GM15510 (cell line): ENCODE measurements around the gene ABCG4.

ENCODE experiments used
- POLR2A ChIP-seq: IDR thresholded peaks from 3 replicates; pipeline ENCODE4 v1.6.1; 2011; ENCODE audit warnings: borderline replicate concordance; ENCODE audit not compliant: insufficient read length; ENCODE audit errors: extremely low read depth

The ABCG4 gene

DNA sequence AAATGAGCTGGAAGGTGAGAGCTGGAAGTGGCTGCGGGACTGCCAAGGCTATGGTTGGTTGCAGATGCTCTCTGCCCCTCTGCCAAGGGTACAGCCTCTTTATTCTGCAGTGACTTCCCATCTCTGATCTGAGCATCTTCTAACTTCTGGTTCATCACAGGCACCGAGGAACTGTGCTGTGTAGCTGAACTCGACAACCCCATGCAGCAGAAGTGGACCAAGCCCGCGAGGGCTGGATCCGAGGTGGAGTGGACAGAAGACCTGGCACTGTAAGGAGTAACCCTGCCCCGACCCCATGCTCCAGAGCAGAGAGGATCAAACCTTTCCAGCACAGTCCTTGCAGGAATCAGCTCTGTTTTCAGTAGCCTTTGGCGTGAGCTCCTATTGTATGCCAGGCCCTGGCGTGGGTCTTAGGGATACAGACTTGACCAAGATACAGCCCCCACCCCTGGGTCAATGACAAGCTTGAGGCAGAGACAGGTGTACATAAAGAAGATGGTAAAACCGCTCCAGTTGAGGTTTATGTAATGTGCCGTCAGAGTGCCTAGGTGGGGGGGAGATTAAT is 37.4 kb upstream of the ABCG4 start:
- TF ChIP-seq POLR2A = no peak

DNA sequence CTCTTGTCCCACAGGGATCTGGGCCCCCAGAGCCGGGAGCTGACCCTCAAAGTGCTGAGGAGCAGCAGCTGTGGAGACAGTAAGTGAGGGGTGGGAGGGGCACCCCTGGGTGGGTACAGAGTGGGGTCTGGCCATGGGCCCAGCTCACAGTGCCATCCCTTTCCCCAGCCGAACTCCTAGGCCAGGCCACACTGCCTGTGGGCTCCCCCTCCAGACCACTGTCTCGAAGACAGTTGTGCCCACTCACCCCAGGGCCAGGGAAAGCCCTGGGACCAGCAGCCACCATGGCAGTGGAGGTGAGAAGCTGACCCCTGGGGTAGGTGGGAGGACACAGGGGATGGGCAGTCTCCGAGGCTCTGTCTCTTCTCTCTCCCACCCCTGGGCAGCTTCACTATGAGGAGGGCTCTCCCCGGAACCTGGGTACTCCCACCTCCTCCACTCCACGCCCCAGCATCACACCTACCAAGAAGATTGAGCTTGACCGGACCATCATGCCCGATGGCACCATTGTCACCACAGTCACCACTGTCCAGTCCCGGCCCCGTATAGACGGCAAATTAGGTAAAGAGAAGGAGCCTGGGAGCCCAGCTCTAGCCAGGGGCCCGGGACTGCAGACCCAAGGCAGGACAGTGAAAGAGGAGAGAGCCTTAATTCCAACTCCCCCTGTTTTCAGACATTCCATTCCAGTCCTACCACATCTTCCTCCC is 36.4 kb upstream of the ABCG4 start:
- TF ChIP-seq POLR2A = no peak

DNA sequence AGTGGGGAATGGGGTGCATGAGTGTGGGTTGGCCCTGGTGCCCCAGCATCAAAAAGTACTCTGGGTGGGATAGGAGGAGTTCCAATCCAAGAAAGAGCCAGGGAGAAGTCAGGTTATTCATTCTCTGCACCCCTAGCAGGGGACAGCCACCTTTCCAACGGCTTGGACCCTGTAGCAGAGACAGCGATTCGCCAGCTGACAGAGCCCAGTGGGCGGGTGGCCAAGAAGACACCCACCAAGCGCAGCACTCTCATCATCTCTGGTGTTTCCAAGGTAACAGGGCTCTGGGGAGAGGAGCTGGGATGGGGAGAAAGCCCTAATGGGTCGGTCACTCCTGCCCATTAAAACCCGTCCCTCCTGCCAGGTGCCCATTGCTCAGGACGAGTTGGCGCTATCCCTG is 35.1 kb upstream of the ABCG4 start:
- TF ChIP-seq POLR2A = no peak

DNA sequence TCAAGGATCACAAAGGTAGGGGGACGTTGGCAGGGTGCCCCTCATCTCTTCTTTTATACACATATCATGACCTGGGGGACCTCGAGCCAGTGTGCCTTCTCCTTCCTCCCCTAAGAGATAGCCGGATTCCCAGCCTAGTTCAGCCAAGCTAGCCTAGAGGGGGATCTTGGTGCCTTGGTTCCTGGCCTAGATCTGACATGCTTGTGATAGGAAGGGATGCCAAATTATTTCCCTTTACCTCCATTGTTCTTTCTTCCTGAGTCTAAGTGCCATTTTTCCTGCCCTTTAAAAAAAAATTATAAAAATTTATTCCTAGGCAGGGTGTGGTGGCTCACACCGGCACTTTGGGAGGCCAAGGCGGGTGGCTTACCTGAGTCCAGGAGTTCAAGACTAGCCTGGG is 34.5 kb upstream of the ABCG4 start:
- no peak for TF ChIP-seq POLR2A

DNA sequence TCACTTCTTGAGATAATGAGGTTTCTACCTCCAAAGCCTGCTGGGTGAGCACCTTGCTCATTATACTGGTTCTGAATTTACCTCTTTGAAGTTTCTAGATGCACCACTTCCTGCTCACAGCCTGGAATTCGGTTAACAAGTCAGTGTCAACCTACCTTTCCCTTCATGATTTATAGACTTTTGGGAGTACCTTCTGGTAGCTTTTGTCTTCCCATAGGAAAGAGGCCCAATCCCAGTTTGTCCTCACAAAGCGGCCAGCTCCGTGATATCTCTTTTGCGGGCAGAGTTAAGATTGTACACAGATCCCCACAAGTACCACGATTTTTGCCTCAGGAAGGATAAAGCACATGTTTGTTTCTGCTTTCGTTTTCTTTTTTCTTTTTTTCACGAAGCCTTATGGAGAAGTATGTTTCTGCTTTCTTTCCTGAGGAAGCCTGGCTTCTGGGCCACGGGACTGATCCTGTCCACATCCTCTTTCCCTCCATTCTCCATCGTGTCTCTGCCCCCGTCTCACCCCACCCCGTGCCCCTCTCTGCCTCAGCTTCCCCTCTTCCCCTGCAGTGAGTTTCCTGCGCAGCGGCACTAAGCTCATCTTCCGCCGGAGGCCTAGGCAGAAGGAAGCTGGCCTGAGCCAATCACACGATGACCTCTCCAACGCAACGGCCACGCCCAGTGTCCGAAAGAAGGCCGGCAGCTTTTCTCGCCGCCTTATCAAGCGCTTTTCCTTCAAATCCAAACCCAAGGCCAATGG is 33.2 kb upstream of the ABCG4 start:
- TF ChIP-seq POLR2A = no peak

DNA sequence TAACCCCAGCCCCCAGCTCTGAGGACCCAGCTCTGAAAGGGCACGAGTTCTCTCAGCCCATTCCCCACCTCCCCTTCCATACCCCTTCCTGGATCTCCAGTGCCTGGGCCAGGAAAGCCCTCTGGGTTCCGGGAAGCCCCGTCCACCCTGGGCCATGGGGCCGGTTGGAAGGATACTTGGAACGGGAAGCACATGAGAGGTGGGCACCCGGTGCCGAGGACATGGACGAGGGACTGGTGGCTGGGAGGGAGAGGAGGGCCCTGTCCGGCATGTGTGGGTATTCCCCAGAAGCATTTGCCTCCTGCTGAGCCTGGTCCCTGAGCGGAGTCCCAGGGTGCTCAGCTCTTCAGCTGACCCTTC is 32.6 kb upstream of the ABCG4 start:
- TF ChIP-seq POLR2A = no peak

DNA sequence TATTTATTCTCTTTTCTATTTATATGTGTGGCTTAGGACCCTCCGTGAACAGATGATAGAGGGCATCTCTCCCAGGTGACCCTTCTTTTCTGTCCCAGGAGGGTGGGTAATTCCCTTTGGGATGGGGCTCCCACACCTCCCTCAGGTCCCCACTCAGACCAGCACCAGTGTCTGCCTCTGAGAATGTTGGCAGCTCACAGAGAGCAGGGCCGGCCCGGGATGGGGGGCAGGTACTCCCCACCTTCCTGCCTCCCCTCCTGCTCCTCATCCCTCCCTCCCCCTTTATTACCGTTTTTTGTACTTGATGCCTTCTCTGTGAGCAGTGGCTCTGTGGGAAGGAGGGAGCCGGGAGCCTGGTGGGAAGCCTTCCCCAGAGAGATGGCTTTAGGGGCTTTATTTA is 32.3 kb upstream of the ABCG4 start:
- no peak for TF ChIP-seq POLR2A

DNA sequence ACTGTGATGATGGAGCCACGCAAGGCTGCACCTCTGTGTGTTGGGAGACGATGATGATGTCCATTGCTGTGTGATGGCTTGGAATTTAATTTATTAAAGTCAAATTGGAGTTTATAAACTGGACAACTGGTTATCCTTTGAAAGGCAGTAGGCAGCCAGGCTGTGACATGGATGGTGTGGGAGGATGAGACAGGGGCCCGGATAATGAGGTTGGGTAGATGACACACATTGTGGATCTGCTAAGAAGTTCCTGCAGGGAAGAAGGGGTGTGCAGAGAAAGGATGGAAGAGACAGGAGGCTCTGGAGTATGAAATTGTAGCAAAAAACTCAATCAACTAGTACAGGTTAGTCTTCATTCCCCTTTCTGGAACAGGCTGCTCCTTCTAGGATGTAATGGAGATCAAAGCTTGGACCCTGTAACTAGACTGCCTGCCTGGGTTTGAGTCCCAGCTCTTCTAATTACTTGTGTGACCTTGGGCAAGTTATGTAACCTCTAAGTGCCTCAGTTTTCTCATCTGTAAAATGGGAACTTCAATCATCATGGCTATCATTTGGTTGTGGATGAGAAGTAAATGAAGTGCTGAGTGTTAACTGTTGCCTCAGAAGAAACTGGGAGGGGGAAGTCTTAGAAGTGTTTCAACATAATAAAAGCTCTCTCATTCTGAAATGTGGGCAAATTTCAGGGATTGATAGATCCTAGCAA is 31.7 kb upstream of the ABCG4 start:
- TF ChIP-seq POLR2A = no peak

DNA sequence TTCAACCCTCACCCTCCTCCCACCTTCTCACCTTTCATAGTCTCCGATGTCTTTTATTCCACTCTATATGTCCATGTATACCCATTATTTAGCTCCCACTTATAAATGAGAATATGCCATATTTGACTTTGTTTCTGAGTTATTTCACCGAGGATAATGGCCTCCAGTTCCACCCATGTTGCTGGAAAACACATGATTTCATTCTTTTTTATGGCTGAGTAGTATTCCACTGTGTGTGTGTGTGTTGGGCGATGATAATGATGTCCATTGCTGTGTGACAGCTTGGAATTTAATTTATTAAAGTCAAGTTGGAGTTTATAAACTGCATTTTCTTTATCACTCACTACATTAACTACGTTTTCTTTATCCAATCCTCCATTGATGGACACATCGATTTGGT is 30.6 kb upstream of the ABCG4 start:
- TF ChIP-seq POLR2A = no peak

DNA sequence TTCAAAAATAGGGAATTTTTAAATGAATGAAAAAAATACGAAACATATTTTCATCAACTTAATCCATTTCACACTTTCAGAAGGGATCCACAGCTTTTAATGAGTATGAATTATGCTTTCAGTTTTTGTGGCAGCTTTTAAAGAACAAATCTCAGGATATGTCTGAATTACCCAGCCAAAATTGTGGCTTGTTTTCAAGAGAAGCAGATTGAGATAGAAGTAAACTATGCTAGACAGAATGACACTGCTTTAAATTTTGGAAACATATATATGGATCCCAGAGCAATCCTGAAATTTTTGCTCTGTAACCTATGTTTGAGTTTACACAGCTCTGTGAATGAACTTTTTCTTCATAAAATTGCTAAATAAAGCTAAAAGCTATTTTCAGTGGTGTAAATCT is 29.9 kb upstream of the ABCG4 start:
- TF ChIP-seq POLR2A = no peak

DNA sequence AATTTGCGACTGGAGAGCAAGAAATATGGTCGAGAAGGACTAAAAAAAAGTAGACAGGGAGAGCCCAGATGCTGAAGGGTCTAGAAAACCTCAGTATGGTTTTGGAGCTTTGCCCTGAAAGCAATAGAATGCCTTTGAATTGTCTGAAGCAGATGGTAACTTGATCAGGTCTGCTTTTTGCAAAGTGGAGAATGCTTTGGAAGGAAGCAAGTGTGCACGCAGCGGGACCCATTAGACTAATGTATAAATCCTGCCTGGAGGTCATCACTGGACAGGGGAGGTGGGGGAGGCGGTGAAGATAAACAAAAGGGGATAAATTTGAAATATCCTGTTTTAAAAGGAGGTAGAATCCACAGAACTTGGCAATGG is 28.2 kb upstream of the ABCG4 start:
- TF ChIP-seq POLR2A = no peak

DNA sequence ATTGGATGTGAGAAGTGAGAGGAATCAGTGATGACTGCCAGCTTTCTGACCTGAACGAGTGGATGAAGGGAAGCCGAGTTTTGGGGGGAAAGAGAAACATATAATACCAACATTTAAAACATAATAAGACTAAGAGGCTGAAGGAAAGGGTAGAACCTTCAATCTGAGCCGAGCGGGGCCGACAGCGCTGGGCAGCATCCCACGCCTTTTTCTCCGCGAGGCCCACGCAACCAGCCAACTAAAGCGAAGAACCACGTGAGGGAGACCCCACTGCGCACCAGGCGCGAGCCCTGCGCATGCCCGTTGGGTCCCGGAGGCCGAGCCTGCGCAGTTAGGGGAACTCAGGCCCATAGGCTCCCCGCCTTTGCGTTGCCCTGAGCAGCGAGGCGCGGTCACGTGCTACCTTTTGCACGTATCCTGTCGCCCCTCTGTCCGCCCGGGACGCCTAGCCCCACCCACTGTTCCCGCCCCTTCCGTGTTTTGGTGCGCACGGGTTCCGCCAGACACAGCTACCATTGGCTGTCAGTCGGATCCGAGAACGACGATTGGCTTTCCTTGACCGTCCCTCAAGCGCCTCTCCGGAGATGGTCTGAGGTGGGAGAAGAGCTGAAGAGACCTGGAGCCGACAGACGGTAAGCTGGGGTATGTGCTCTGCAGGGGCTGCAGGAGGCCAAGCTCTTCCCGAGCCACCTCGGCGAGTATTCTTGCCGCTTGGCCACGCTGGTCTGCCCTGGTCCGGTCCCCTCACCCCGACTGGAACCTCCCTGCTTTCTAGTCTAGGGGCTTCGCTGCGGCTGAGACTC is 27.6 kb upstream of the ABCG4 start, which contains the start of gene HINFP:
TSS of gene HINFP (plus strand) at position 573 of the 803 bp plus-strand sequence. CDS start 5,365 bp downstream, outside the sequence.
- TF ChIP-seq POLR2A = peak; percentile 70

DNA sequence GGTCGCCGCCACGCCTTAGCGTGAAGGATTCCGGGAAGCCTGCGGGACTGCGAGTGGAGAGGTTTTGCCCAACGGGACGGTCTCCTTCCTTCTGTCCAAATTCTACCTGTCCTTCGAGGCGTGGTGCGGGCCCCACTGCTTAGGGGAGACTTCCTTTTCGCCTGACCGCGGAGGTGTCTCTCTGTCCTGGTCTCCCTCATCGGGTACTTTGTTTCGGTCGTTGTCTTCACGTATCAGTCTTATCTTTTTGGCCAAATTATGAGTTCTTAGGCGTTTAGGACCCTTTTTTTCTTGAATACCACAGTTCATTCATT is 27.1 kb upstream of the ABCG4 start:
- TF ChIP-seq POLR2A = no peak

GRCh38 chr11:119125821-119126220 is 23.0 kb upstream of the ABCG4 start:
- TF ChIP-seq POLR2A = no peak
